Measurements from ENCODE around the gene MYO1B.
A peak's percentile ranks its signal among the peaks of the same experiment; 100 is the strongest.
"Not testable (repeated sequence)": the region's sequence is repeated elsewhere in the genome, so short reads cannot be mapped to it uniquely, and the experiment has no call there.

Gene MYO1B

GRCh38 chr2:191412353-191412752 lies 167.1 kb downstream of the MYO1B start:
- no peak for ATAC-seq

DNA sequence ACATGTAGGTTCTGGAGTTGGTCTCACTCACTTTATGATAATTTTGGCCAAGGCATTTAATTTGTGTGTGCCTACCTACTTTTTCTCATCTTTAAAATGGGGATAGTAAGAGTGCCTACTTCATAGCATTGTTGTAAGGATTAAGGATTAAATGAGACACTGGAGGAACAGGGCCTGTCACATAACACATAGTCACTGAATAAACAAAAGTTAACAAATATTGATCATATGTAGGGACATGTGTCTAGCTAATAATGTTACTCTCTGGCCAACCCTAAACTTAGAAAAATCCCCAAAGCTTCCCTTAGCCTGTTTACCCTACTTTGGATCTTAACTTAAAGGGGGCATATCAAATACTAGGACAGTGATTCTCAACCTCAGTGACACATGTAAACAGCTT lies 169.9 kb downstream of the MYO1B start:
- ATAC-seq = no peak

- no peak for ATAC-seq
These were observed 170.7 kb downstream of the MYO1B start for GRCh38 chr2:191415858-191416257.

DNA sequence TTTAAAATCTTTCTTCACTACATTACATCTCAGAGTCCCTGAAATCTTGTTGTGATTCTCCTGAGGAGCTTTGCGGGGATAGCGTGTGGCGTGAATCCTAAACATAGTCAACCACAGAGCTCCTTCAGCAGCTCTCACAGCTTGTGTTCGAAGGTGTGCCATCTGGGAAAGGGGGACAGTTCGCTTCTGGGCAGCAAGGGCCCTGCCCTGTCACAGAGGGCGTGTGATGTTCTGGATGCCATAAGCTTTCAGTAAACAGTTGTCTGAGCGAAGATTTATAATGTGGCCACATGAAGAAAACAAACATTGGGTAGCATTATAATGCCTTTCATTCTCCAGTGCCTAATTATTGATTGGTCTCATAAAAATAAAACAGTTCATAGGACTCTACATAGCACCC lies 172.5 kb downstream of the MYO1B start:
- no peak for ATAC-seq

DNA sequence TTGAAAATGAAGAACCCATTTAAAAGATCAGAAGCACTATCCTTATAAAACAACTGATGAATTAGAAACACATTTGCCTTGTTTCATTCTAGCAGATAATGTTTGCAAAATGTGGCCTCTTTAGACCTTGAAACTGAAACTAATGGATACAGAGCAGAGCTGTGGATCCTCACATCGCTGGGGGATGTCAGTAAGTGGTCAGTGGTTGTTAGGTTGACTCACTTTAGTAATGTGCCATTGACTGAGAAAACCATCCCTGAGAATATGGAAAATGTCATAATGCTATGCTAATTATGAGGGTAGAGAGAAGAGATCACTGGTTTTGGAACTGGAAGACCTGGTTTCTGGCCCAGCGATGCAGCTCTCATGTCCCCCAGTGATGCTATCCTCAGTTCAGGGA lies 176.7 kb downstream of the MYO1B start:
- peak in 1 of 2 donors; percentile 33 for ATAC-seq

DNA sequence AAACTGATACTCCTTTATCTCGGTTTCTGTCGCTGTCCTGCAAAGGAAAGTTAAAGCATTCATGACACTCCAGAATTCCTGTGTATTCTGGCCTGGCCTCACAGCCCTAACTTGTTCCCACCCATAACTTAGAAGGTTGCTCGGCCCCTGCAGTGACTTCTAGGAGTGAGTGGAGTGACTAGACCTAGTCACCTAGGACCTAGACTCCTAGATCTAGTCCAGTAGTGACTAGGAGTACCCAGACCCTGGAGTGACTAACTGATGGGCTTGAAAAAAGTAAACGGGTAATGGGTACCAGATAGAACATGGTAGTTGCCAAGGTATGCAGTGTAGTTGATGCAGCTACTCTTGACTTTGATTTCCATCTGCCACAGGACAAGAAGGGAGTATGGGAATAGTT lies 181.8 kb downstream of the MYO1B start:
- no peak for ATAC-seq

- no peak for ATAC-seq
These were observed 182.9 kb downstream of the MYO1B start for GRCh38 chr2:191428141-191428540.

- no peak for ATAC-seq
These were observed 185.3 kb downstream of the MYO1B start for GRCh38 chr2:191430476-191430875.

DNA sequence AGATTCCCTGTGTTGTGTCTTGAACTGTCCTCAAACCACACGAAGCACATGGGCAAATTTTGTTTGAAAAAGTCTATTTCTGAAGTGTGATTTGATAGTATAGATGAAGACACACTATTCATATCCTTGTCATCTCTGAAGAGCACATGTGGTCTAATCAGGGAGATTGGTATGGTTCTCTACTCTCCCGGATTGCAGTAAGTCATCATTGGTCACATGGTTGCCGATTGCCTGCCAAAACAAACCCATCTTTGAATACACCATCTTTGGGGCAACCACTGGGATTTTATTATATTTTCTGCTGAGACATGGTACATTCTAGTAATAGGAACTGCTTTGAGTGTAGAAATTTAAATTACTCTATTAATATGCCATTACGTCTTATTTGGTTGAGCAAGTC lies 186.9 kb downstream of the MYO1B start:
- no peak for ATAC-seq

- ATAC-seq = no peak
These were observed 188.9 kb downstream of the MYO1B start for GRCh38 chr2:191434072-191434471.

GRCh38 chr2:191435141-191435540 lies 189.9 kb downstream of the MYO1B start:
- ATAC-seq = no peak

GRCh38 chr2:191436368-191437055 lies 191.3 kb downstream of the MYO1B start:
- no peak for ATAC-seq

DNA sequence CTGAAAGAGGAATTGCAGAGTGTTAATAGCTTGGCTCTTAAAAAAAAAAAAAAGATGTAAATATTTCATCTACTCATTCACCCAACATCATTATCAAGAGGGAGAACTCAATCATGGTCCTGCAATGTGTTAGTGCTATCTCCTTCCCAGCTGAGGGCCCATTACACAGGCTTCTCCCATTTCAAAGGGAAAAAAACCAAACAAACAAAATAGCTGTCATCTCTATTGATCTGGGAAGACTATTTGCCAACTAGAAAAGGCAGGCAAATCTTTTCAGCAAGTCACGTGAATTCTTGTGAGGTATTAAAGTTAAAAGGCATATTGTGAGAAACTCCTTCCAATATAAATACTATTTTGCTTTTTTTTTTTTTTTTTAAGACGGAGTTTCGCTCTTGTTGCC lies 194.3 kb downstream of the MYO1B start:
- ATAC-seq = no peak

GRCh38 chr2:191441496-191442214 lies 196.5 kb downstream of the MYO1B start:
- no peak for ATAC-seq

GRCh38 chr2:191443446-191443845 lies 198.2 kb downstream of the MYO1B start:
- ATAC-seq = no peak

DNA sequence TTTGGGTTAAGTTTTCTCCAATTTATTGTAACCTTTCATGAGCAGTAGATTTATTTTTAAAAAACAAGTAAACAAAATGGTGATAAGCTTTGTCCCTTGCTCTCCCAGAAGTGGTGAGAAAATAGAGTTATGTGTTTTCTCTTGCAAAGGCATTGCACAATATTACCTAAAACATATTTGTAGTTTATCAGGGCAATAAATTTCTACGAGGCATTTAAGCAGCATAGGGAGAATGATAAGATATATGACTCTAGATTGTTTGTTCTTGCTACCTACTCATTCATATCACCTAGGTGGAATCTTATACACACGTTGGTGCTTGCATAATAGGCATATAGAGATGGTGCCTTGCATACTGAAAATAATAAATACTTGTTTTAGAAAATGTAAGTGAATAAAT lies 201.7 kb downstream of the MYO1B start:
- ATAC-seq = no peak

DNA sequence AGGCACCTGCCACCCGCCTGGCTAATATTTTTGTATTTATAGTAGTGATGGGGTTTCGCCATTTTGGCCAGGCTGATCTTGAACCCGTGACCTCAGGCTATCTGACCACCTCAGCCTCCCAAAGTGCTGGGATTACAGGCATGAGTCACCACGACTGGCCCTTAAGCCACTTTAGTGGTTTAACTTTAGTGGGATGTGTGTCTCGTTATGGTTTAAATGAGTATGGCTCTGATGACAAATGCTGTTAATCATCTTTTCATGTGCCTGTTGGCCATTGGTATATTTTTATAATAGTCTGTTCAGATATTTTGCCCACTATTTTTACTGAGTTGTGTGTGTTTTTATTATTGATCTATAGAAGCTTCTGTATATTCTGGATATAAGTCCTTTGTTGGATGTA lies 205.9 kb downstream of the MYO1B start:
- no peak for ATAC-seq

- ATAC-seq = no peak
These were observed 206.9 kb downstream of the MYO1B start for GRCh38 chr2:191452065-191452464.

DNA sequence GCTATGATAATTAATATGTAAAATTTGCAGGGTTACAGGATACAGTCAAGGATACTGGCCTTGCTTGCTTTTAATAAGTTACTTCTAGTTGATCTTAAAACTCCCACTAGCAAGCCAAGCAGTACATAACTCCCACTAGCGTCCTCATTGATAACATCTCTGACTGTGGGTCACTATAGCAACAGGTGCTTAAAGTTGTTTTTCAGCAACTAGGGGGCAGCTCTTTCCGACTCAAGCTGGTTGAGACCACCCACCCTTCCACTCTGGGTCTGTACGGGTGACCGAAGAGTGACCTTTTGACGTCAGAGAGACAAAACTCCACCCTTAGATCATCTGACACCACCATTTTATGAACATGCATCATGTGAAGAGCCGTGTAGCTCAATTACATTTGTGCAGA lies 208.6 kb downstream of the MYO1B start:
- no peak for ATAC-seq

GRCh38 chr2:191456506-191456905 lies 211.3 kb downstream of the MYO1B start:
- ATAC-seq = not testable (repeated sequence)

GRCh38 chr2:191459158-191459557 lies 214.0 kb downstream of the MYO1B start:
- ATAC-seq = no peak

- no peak for ATAC-seq
These were observed 217.2 kb downstream of the MYO1B start for GRCh38 chr2:191462370-191462769.

GRCh38 chr2:191463790-191464189 lies 218.6 kb downstream of the MYO1B start:
- ATAC-seq = no peak

DNA sequence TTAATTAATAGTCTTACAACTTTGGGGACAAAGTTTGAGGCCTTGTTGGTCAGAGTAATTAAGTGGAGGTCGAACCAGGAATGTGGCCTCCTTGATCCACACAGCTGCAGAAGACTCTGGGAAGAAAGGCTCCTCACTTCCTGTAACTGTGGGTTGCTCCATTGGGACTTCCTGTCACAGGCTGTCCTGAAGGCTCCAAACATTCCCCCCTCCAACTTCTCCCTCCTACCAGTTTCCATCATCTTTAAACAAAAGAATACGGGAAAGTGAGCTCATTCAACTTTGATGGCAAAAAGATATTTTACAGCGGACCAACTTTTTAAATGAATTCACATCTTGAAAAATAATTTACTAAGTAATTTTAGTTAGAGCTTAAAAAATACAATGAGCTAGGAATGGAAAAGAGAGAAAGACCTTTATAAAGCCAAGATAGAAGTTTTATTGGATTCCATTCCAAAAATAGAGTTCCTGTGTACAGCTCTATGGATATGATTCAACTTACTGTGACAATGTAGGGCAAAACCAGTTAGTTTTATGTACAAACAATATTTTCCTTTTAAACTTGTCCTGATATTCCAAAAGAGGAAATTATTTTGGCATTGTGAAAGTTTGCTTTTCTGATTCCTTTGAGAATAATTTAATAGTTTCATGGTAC lies 220.7 kb downstream of the MYO1B start:
- ATAC-seq = no peak
